HCT116 (cell line): ENCODE data around the gene GRHL1. TPM values are rescaled to one million over a fixed set of nuclear protein-coding genes. Genes with fewer than 3 reads are reported as not detected.

Experiments
- ATAC-seq: fragments of 200-7000 bp; cut with Tn5 transposase; 2 replicates; pipeline ENCODE4 v1.9.1; 2020; ENCODE audit warnings: mild to moderate bottlenecking, moderate library complexity
- BruUV-seq: library from RNA; stranded (reverse); fragments of 400-500 nt; replicated peaks from 2 replicates; lab custom pipeline; 2021; lab: Mats Ljungman, UMichigan
- CTCF ChIA-PET: fragments of 300-600 bp; sonication (Branson Sonifier 250); formaldehyde crosslinking; loops from one replicate; lab custom pipeline; 2021; ENCODE audit warnings: antibody characterized with exemption; lab: Charles Lee
- POLR2A ChIA-PET: fragments of 300-600, 350-600 bp; sonication (Branson Sonifier 250); formaldehyde crosslinking; loops from one replicate; lab custom pipeline; 2021; ENCODE audit warnings: antibody characterized with exemption; lab: Charles Lee
- RAD21 ChIA-PET, 2 experiments: fragments of 300-600 bp; sonication (Branson Sonifier 250); formaldehyde crosslinking; loops; one replicate each; lab custom pipeline; 2023; ENCODE audit warnings: low total read pairs in 2 of 2; ENCODE audit not compliant: uncharacterized antibody in 2 of 2, unreplicated experiment in 2 of 2, low non-redundant PET in 1 of 2; lab: Charles Lee
- DNase-seq: peaks from one replicate; pipeline ENCODE4 v3.0.0-alpha.2; 2010; ENCODE audit warnings: low read depth, low spot score
- H2AFZ ChIP-seq: fragments of 200-600 bp; shearing (Covaris generic), sonication (generic); 2 replicates; pipeline ENCODE4 v1.6.1; 2017; ENCODE audit warnings: low read depth, mixed run types, mixed read lengths, antibody characterized with exemption, low read length; ENCODE audit not compliant: poor library complexity, severe bottlenecking
- H3K27ac ChIP-seq: 2 replicates; pipeline ENCODE4 v1.5.1; 2012; ENCODE audit warnings: low read depth, low read length
- H3K27me3 ChIP-seq: fragments of 200-600 bp; sonication (generic); 2 replicates; pipeline ENCODE4 v1.6.1; 2016; ENCODE audit warnings: mixed run types, low read length, mixed read lengths; ENCODE audit not compliant: insufficient read depth
- H3K36me3 ChIP-seq, 2 experiments: fragments of 200-500 bp in 1 of 2; fragments of 200-600 bp in 1 of 2; sonication (Bioruptor generic) in 1 of 2; sonication (generic) in 1 of 2; 2 replicates each; pipeline versions ENCODE4 v1.5.1 to v1.6.1; 2014 to 2016; ENCODE audit warnings: low read length in 2 of 2, inconsistent platforms in 1 of 2, mixed read lengths in 1 of 2, mixed run types in 1 of 2; ENCODE audit not compliant: insufficient read depth in 2 of 2, control insufficient read depth in 1 of 2
- H3K4me1 ChIP-seq, 2 experiments: fragments of 200-600 bp in 1 of 2; sonication (generic) in 1 of 2; 2 replicates each; pipeline versions ENCODE4 v1.5.1 to v1.6.1; 2012 to 2017; ENCODE audit warnings: low read length in 2 of 2, inconsistent platforms in 1 of 2, mild to moderate bottlenecking in 1 of 2, mixed read lengths in 1 of 2, mixed run types in 1 of 2, moderate library complexity in 1 of 2; ENCODE audit not compliant: insufficient read depth in 2 of 2, control insufficient read depth in 1 of 2
- H3K4me2 ChIP-seq: fragments of 200-600 bp; sonication (generic); 2 replicates; pipeline ENCODE4 v1.6.1; 2017; ENCODE audit warnings: mixed run types, low read length, mixed read lengths
- H3K4me3 ChIP-seq, 2 experiments: fragments of 200-600 bp in 1 of 2; sonication (generic) in 1 of 2; replicated peaks in 1 of 2; 2 replicates each; pipeline ENCODE4 v1.5.1; 2011 to 2016; ENCODE audit warnings: low read length in 2 of 2, control low read depth in 1 of 2, low read depth in 1 of 2, mild to moderate bottlenecking in 1 of 2, mixed read lengths in 1 of 2, mixed run types in 1 of 2
- H3K79me2 ChIP-seq: fragments of 200-600 bp; sonication (generic); 2 replicates; pipeline ENCODE4 v1.6.1; 2017; ENCODE audit warnings: mild to moderate bottlenecking, mixed run types, low read length, moderate library complexity, mixed read lengths; ENCODE audit not compliant: insufficient read depth
- H3K9ac ChIP-seq: fragments of 200-600 bp; sonication (generic); 2 replicates; pipeline ENCODE4 v1.6.1; 2016; ENCODE audit warnings: low read length, mixed read lengths
- H3K9me2 ChIP-seq: fragments of 200-600 bp; sonication (generic), shearing (Covaris generic); 2 replicates; pipeline ENCODE4 v1.6.1; 2017; ENCODE audit warnings: mixed run types, mild to moderate bottlenecking, moderate library complexity; ENCODE audit not compliant: insufficient read depth
- H3K9me3 ChIP-seq, 2 experiments: fragments of 200-500 bp in 1 of 2; fragments of 200-600 bp in 1 of 2; sonication (Bioruptor generic) in 1 of 2; sonication (generic) in 1 of 2; 2 replicates each; pipeline ENCODE4 v1.6.1; 2014 to 2017; ENCODE audit warnings: low read length in 2 of 2, mixed read lengths in 2 of 2, inconsistent platforms in 1 of 2, low read depth in 1 of 2, mild to moderate bottlenecking in 1 of 2, mixed run types in 1 of 2, moderate library complexity in 1 of 2; ENCODE audit not compliant: control insufficient read depth in 1 of 2, insufficient read depth in 1 of 2
- H4K20me1 ChIP-seq: fragments of 200-600 bp; sonication (generic), shearing (Covaris generic); 2 replicates; pipeline ENCODE4 v1.6.1; 2017; ENCODE audit warnings: mixed run types, mild to moderate bottlenecking, moderate library complexity; ENCODE audit not compliant: insufficient read depth
- CTCF ChIP-seq, 3 experiments: fragments of 200-600 bp in 1 of 3; sonication (generic) in 1 of 3; IDR thresholded peaks in 2 of 3; conservative IDR thresholded peaks in 1 of 3; 2 replicates each; pipeline ENCODE4 v1.5.1; 2012 to 2017; ENCODE audit warnings: low read depth in 2 of 3, low read length in 2 of 3, antibody characterized with exemption in 1 of 3, borderline replicate concordance in 1 of 3, control low read depth in 1 of 3, mild to moderate bottlenecking in 1 of 3, mixed read lengths in 1 of 3, mixed run types in 1 of 3, moderate library complexity in 1 of 3; ENCODE audit not compliant: insufficient read depth in 1 of 3
- EGR1 ChIP-seq: IDR thresholded peaks from 2 replicates; pipeline ENCODE4 v1.6.1; 2012; ENCODE audit warnings: low read depth
- ELF1 ChIP-seq: IDR thresholded peaks from 2 replicates; pipeline ENCODE4 v1.6.1; 2012; ENCODE audit warnings: low read depth, borderline replicate concordance
- RAD21 ChIP-seq: IDR thresholded peaks from 2 replicates; pipeline ENCODE4 v1.6.1; 2012; ENCODE audit warnings: low read depth, mild to moderate bottlenecking
- SRF ChIP-seq: IDR thresholded peaks from 2 replicates; pipeline ENCODE4 v1.6.1; 2012; ENCODE audit warnings: low read depth
- ZNF274 ChIP-seq: fragments of 200-500 bp; sonication (Bioruptor generic); IDR thresholded peaks from 2 replicates; pipeline ENCODE4 v1.6.1; 2014; ENCODE audit warnings: mild to moderate bottlenecking, low read depth, low read length, inconsistent platforms
- intact Hi-C: fragments of 100-400 bp; cut with micrococcal nuclease; formaldehyde crosslinking; loops from 2 replicates; pipeline ENCODE4 v1.10.0; 2022
- total RNA-seq: library from RNA; stranded (reverse); gene quantifications from one replicate; pipeline ENCODE4 v1.2.1, GENCODE V29; 2021; ENCODE audit not compliant: unreplicated experiment

The GRHL1 gene
- total RNA-seq, 1 experiment from 2014 or later = 8.5 TPM

DNA sequence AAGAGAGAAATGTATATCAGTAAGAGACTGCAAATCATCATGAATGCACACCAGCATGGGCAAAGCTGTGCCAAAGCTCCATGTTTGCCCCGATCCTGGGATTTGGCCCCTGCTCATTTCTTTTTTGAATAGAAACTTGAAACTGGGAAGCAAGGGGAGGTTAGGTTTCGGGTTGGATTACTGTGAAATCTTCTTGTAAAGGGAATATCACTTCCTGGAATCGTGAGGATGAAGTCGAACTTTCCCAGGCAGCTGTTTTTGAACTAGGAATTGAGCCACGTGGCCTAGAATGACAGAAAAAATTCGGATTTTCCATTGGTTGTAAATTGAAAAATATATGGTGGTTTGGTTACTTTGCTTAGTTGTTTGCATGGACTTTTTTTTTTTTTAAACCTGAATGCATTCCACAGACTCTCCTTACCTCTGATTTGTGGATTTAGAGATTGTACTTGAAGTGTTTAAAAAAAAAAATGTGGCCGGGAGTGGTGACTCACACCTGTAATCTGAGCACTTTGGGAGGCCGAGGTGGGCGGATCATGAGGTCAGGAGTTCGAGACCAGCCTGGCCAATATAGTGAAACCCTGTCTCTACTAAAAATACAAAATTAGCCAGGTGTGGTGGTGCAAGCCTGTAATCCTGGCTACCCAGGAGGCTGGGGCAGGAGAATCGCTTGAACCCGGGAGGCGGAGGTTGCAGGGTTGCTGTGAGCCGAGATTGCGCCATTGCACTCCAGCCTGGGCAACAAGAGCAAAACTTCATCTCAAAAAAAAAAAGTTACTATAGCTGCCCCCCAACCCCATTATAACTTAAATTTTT lies 32.1 kb downstream of the GRHL1 start:
- H4K20me1 ChIP-seq = no peaks in the 10 kb centered on the region
- no peaks in the 10 kb centered on the region for H3K9me3 ChIP-seq
- no peak overlapping the region for H2AFZ ChIP-seq
- H3K27me3 ChIP-seq = no peaks in the 10 kb centered on the region
- DNase-seq (no peak), ATAC-seq (peak; percentile 44)
- H3K9ac ChIP-seq = no peak overlapping the region
- intact Hi-C loops = no loop called here
- peak overlapping the region; percentile 60 for H3K4me2 ChIP-seq
- RAD21 ChIA-PET = no interaction called here
- H3K9me2 ChIP-seq = no peaks in the 10 kb centered on the region
- no peak overlapping the region for H3K27ac ChIP-seq
- no peak overlapping the region for H3K4me3 ChIP-seq
- POLR2A ChIA-PET = interaction anchor here (1.0 kb wide), 1 partner anchor 10 kb away, joined by 3 read pairs; no protein-coding TSS in a partner anchor
- H3K79me2 ChIP-seq = no peaks in the 10 kb centered on the region
- CTCF ChIA-PET = interaction anchor here (0.7 to 1.7 kb wide), 26 partner anchors 7 to 451 kb away, joined by 3 to 15 read pairs (median 4); partner anchors contain the start of genes KLF11 and TAF1B
- peaks cover 10 to 22% of the 10 kb centered on the region in 2 experiments for H3K4me1 ChIP-seq
- peak; percentile 74 for TF ChIP-seq EGR1
- TF ChIP-seq ELF1 = no peak
- no peak for TF ChIP-seq RAD21
- no peaks in the 10 kb centered on the region for H3K36me3 ChIP-seq
- BruUV-seq = no TSS peak

- Histone ChIP-seq H3K36me3 (no peaks in the 10 kb centered on the region), H3K27me3 (no peaks in the 10 kb centered on the region), H3K9me2 (no peaks in the 10 kb centered on the region), H4K20me1 (no peaks in the 10 kb centered on the region), H2AFZ (no peak overlapping the region), H3K4me2 (peak overlapping the region; percentile 60), H3K27ac (no peak overlapping the region), H3K79me2 (no peaks in the 10 kb centered on the region), H3K4me3 (no peak overlapping the region), H3K9me3 (no peaks in the 10 kb centered on the region), H3K9ac (no peak overlapping the region), H3K4me1 (peaks cover 10 to 22% of the 10 kb centered on the region in 2 experiments)
- ChIA-PET POLR2A (interaction anchor here (1.0 kb wide), 1 partner anchor 9 kb away, joined by 3 read pairs; no protein-coding TSS in a partner anchor), CTCF (interaction anchor here (0.6 to 1.7 kb wide), 30 partner anchors 8 to 451 kb away, joined by 3 to 15 read pairs (median 4); partner anchors contain the start of genes KLF11 and TAF1B), RAD21 (no interaction called here)
- BruUV-seq = no TSS peak
- TF ChIP-seq SRF (no peak), CTCF (IDR thresholded peaks at IDR 0.05 in 2 of 3, conservative IDR thresholded peaks at IDR 0.05 in 1 of 3; ENCODE audit: borderline replicate concordance in 1 of 3, insufficient read depth in 1 of 3, low read depth in 2 of 3, low read length in 2 of 3) (peak; percentile 52 to 81 (median 53); a peak in 5 of 6 replicates), ZNF274 (no peak), RAD21 (peak; percentile 65)
- intact Hi-C loops = no loop called here
- DNase-seq (peak; percentile 47), ATAC-seq (peak; percentile 86)
Observed at GRCh38 chr2:9984217-9984739, 32.8 kb downstream of the GRHL1 start.
